OCI-LY7 (cell line): ENCODE measurements around the gene ARL15.

ENCODE experiments used
- CTCF ChIP-seq: fragments of 200-600 bp; sonication (generic); conservative IDR thresholded peaks from 2 replicates; pipeline ENCODE4 v1.5.1; 2014; ENCODE audit warnings: mild to moderate bottlenecking, antibody characterized with exemption, low read length, moderate library complexity, mixed read lengths
- EZH2phosphoT487 ChIP-seq: fragments of 200-600 bp; sonication (generic); IDR thresholded peaks from 2 replicates; pipeline ENCODE4 v1.6.1; 2018; ENCODE audit warnings: low read depth, borderline replicate concordance, mild to moderate bottlenecking, mixed run types, antibody characterized with exemption, low read length, moderate library complexity, mixed read lengths

GRCh38 chr5:54254482-54255198, 55.7 kb downstream of the ARL15 start:
- TF ChIP-seq EZH2phosphoT487 (no peak), CTCF (peak; percentile 50)
